Neuronal stem cell (in vitro differentiated cells): Measurements from ENCODE around the gene SYDE1.

Source experiments
- DNase-seq: peaks from one replicate; pipeline ENCODE4 v3.0.0-alpha.2; 2013; ENCODE audit warnings: low spot score
- H2AFZ ChIP-seq: one replicate; pipeline ENCODE4 v1.6.1; 2013; ENCODE audit warnings: mild to moderate bottlenecking, low read length, inconsistent platforms
- H2AK5ac ChIP-seq: 2 replicates; pipeline ENCODE4 v1.6.1; 2013; ENCODE audit warnings: low read depth, mild to moderate bottlenecking, inconsistent platforms, low read length, moderate library complexity, mixed read lengths
- H2BK120ac ChIP-seq: 2 replicates; pipeline ENCODE4 v1.6.1; 2013; ENCODE audit warnings: low read depth, mild to moderate bottlenecking, inconsistent platforms, low read length, moderate library complexity, mixed read lengths
- H2BK12ac ChIP-seq: one replicate; pipeline ENCODE4 v1.6.1; 2013; ENCODE audit warnings: low read length, inconsistent platforms
- H2BK15ac ChIP-seq: 2 replicates; pipeline ENCODE4 v1.6.1; 2013; ENCODE audit warnings: mild to moderate bottlenecking, low read length, inconsistent platforms, mixed read lengths
- H2BK5ac ChIP-seq: one replicate; pipeline ENCODE4 v1.6.1; 2013; ENCODE audit warnings: inconsistent platforms, mild to moderate bottlenecking, low read length, moderate library complexity
- H3K14ac ChIP-seq: one replicate; pipeline ENCODE4 v1.6.1; 2013; ENCODE audit warnings: low read length, inconsistent platforms
- H3K18ac ChIP-seq: 2 replicates; pipeline ENCODE4 v1.6.1; 2013; ENCODE audit warnings: low read length, inconsistent platforms
- H3K23ac ChIP-seq: 2 replicates; pipeline ENCODE4 v1.6.1; 2013; ENCODE audit warnings: low read depth, mild to moderate bottlenecking, mixed read lengths, low read length, inconsistent platforms; ENCODE audit not compliant: poor library complexity
- H3K27ac ChIP-seq: replicated peaks from 3 replicates; pipeline ENCODE4 v1.5.1; 2013; ENCODE audit warnings: low read length, inconsistent platforms
- H3K27me3 ChIP-seq, 3 experiments: 2 replicates each; pipeline ENCODE4 v1.6.1; 2013; ENCODE audit warnings: low read length in 3 of 3, mild to moderate bottlenecking in 2 of 3, inconsistent platforms in 1 of 3, low read depth in 1 of 3, mixed read lengths in 1 of 3, moderate library complexity in 1 of 3; ENCODE audit not compliant: control insufficient read depth in 3 of 3, insufficient read depth in 3 of 3
- H3K36me3 ChIP-seq, 2 donors: replicated peaks in 1 of 2; 2 replicates each; pipeline ENCODE4 v1.6.1; 2013; ENCODE audit warnings: low read length in 2 of 2; ENCODE audit not compliant: control insufficient read depth in 2 of 2, insufficient read depth in 2 of 2
- H3K4ac ChIP-seq: 2 replicates; pipeline ENCODE4 v1.6.1; 2013; ENCODE audit warnings: inconsistent platforms, mild to moderate bottlenecking, low read length, moderate library complexity
- H3K4me1 ChIP-seq, 2 donors: 1 replicate in 1 of 2; 2 replicates in 1 of 2; pipeline ENCODE4 v1.6.1; 2013; ENCODE audit warnings: low read length in 2 of 2, low read depth in 1 of 2; ENCODE audit not compliant: control insufficient read depth in 2 of 2, insufficient read depth in 1 of 2
- H3K4me2 ChIP-seq: one replicate; pipeline ENCODE4 v1.6.1; 2013; ENCODE audit warnings: mild to moderate bottlenecking, low read length, inconsistent platforms; ENCODE audit not compliant: insufficient read depth, poor library complexity, severe bottlenecking
- H3K4me3 ChIP-seq, 2 donors: 2 replicates each; pipeline ENCODE4 v1.5.1; 2013; ENCODE audit warnings: low read length in 2 of 2, mild to moderate bottlenecking in 2 of 2, inconsistent platforms in 1 of 2, moderate library complexity in 1 of 2
- H3K79me1 ChIP-seq: one replicate; pipeline ENCODE4 v1.6.1; 2013; ENCODE audit warnings: low read depth, mild to moderate bottlenecking, inconsistent platforms, low read length, moderate library complexity
- H3K9ac ChIP-seq: one replicate; pipeline ENCODE4 v1.6.1; 2013; ENCODE audit warnings: mild to moderate bottlenecking, low read depth, low read length, inconsistent platforms; ENCODE audit not compliant: poor library complexity
- H3K9me3 ChIP-seq, 2 donors: replicated peaks in 1 of 2; 2 replicates each; pipeline versions ENCODE3 to v1.6.1; 2013; ENCODE audit warnings: low read length in 2 of 2, mild to moderate bottlenecking in 2 of 2, inconsistent platforms in 1 of 2, low read depth in 1 of 2, mixed read lengths in 1 of 2, moderate library complexity in 1 of 2; ENCODE audit not compliant: control insufficient read depth in 2 of 2, insufficient read depth in 1 of 2
- H4K8ac ChIP-seq: one replicate; pipeline ENCODE4 v1.6.1; 2013; ENCODE audit warnings: low read depth, mild to moderate bottlenecking, inconsistent platforms, low read length, moderate library complexity
- H4K91ac ChIP-seq: one replicate; pipeline ENCODE4 v1.6.1; 2013; ENCODE audit warnings: low read length, low read depth, mild to moderate bottlenecking, inconsistent platforms; ENCODE audit not compliant: poor library complexity
- WGBS, 2 donors: extraction: QIAGEN DNeasy Blood & Tissue Kit; methylation state at CpG; one replicate each; pipeline ENCODE4 v1.1.7; 2013; ENCODE audit warnings: missing lambda C conversion rate in 2 of 2, mixed read lengths in 1 of 2; ENCODE audit not compliant: insufficient read length in 2 of 2, insufficient replicate concordance in 1 of 2; ENCODE audit errors: extremely low coverage in 2 of 2; 5-methylcytosine and 5-hydroxymethylcytosine counted together

SYDE1 gene

DNA sequence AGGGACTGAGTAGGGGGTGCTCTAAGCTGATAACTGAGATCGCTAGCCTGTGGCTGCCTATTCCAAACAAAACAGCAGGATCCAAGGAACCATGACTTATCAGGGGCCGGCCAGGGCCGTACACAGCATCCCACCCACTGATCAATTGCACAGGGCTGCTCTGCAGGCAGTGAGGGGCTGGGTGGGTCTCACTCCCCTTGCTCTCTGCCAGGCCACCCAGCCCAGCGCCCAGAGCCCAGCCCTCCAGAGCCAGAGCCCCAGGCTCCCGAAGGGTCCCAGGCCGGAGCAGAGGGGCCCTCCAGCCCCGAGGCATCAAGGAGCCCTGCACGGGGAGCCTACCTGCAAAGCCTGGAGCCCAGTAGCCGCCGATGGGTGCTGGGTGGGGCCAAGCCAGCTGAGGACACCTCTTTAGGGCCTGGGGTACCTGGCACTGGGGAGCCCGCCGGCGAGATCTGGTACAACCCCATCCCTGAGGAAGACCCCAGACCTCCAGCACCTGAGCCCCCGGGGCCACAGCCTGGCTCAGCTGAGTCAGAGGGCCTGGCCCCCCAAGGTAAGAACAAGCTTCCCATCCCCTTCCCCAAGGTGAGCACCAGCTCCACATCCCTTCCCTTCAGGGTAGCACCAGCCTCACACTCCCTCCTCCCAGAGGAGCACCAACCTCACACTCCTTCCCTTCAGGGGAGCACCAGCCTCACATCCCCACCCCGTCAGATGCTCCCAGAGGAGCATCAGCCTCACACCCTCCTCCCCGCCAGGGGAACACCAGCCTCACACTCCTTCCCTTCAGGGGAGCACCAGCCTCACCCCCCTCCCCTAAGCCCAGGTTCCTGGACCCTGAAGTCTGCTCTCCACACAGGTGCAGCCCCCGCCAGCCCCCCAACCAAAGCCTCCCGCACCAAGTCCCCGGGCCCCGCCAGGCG, 1.9 kb downstream of the SYDE1 start:
- Histone ChIP-seq H3K27ac (no peak overlapping the region), H2BK12ac (no peak overlapping the region), H3K9ac (no peak overlapping the region), H3K9me3 (peaks cover 9 to 14% of the 10 kb centered on the region in 2 donors), H3K4me3 (peak overlapping the region; percentile 84 to 88), H2BK5ac (peak overlapping the region; percentile 98), H3K4me2 (no peak overlapping the region), H3K4me1 (peaks cover 4 to 9% of the 10 kb centered on the region in 2 donors), H2BK120ac (no peak overlapping the region), H3K14ac (peak overlapping the region; percentile 41), H2BK15ac (no peak overlapping the region), H3K18ac (no peak overlapping the region), H3K4ac (no peak overlapping the region), H3K79me1 (peaks cover 12% of the 10 kb centered on the region), H3K36me3 (peaks cover 34 to 51% of the 10 kb centered on the region in 2 donors), H2AFZ (no peak overlapping the region), H3K23ac (peak overlapping the region; percentile 40), H4K91ac (no peak overlapping the region), H4K8ac (no peak overlapping the region), H2AK5ac (peak overlapping the region; percentile 54), H3K27me3 (no peaks in the 10 kb centered on the region)
- no CpG with 5 or more reads among the region's 21 CpGs for WGBS, 2 donors
- no peak for DNase-seq

DNA sequence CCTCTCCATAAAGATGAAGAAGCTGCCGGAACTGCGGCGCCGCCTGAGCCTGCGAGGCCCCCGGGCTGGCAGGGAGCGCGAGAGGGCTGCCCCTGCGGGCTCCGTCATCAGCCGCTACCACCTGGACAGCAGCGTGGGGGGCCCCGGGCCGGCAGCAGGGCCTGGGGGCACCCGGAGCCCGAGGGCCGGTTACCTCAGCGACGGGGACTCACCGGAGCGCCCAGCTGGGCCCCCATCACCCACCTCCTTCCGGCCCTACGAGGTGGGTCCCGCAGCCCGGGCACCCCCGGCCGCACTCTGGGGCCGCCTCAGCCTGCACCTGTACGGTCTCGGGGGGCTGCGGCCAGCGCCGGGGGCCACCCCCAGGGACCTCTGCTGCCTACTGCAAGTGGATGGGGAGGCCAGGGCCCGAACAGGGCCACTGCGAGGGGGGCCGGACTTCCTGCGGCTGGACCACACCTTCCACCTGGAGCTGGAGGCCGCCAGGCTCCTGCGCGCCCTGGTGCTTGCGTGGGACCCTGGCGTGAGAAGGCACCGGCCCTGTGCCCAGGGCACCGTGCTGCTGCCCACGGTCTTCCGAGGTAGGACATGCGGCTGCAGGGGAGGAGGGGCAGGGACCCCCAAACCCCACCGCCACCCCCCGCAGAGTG, 2.7 kb downstream of the SYDE1 start:
- Histone ChIP-seq H3K9ac (no peak overlapping the region), H3K4me3 (no peak overlapping the region), H4K91ac (no peak overlapping the region), H3K79me1 (peaks cover 12% of the 10 kb centered on the region), H3K4ac (no peak overlapping the region), H3K14ac (no peak overlapping the region), H3K23ac (no peak overlapping the region), H2AFZ (no peak overlapping the region), H3K27me3 (no peaks in the 10 kb centered on the region), H3K36me3 (peaks cover 40 to 58% of the 10 kb centered on the region in 2 donors), H3K4me2 (no peak overlapping the region), H3K9me3 (peaks cover 4 to 6% of the 10 kb centered on the region in 2 donors), H2BK12ac (no peak overlapping the region), H2BK15ac (no peak overlapping the region), H4K8ac (no peak overlapping the region), H3K27ac (no peak overlapping the region), H3K18ac (no peak overlapping the region), H2BK5ac (no peak overlapping the region), H2BK120ac (no peak overlapping the region), H3K4me1 (peaks cover 4 to 9% of the 10 kb centered on the region in 2 donors), H2AK5ac (no peak overlapping the region)
- DNase-seq = no peak
- no CpG with 5 or more reads among the region's 49 CpGs for WGBS, 2 donors

DNA sequence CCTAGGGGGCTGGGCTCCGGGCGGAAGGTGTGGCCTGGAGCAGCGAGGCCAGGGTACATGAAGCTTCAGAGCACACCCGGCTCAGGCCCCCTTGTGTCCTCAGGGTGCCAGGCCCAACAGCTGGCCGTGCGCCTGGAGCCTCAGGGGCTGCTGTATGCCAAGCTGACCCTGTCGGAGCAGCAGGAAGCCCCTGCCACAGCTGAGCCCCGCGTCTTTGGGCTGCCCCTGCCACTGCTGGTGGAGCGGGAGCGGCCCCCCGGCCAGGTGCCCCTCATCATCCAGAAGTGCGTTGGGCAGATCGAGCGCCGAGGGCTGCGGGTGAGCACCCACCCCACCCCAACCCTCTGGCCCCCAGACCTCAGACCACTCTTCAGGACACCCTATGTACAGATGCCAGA, 3.2 kb downstream of the SYDE1 start:
- WGBS, 2 donors = no CpG with 5 or more reads among the region's 17 CpGs
- peaks cover 44 to 64% of the 10 kb centered on the region in 2 donors for H3K36me3 ChIP-seq

DNA sequence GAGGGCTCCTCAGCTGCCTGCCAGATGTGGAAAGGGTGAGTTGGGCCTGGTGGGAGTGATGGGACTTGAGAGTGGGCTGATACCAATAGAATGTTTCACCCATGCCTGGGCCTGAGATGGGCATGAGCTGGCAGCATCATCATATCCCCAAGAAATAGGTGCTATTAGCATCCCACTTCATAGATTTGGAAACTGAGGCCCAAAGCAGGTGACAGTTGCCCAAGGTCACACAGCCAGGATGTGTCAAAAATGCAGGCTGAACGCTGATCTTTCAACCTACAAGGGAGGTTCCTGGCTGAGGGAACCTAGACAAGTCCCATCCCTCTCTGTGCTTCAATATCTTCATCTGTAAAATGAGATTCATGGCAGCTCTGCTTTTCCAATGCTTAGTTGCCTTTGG, 4.6 kb downstream of the SYDE1 start:
- H3K14ac ChIP-seq = no peak overlapping the region
- no peak overlapping the region for H3K18ac ChIP-seq
- H4K91ac ChIP-seq = no peak overlapping the region
- H2BK120ac ChIP-seq = no peak overlapping the region
- no peak overlapping the region for H2AK5ac ChIP-seq
- no peak overlapping the region for H2BK5ac ChIP-seq
- no peak for DNase-seq
- H4K8ac ChIP-seq = no peak overlapping the region
- peaks cover 55 to 77% of the 10 kb centered on the region in 2 donors for H3K36me3 ChIP-seq
- H3K4me3 ChIP-seq = no peak overlapping the region
- no peak overlapping the region for H3K27ac ChIP-seq
- H3K23ac ChIP-seq = no peak overlapping the region
- H3K4me1 ChIP-seq = peaks cover 4 to 9% of the 10 kb centered on the region in 2 donors
- H3K4me2 ChIP-seq = no peak overlapping the region
- no CpG with 5 or more reads among the region's 1 CpG for WGBS, 2 donors
- peaks cover 3 to 4% of the 10 kb centered on the region in 2 donors for H3K9me3 ChIP-seq
- no peak overlapping the region for H2AFZ ChIP-seq
- H2BK15ac ChIP-seq = no peak overlapping the region
- no peaks in the 10 kb centered on the region for H3K27me3 ChIP-seq
- no peak overlapping the region for H2BK12ac ChIP-seq
- H3K9ac ChIP-seq = peak overlapping the region; percentile 21
- peaks cover 14% of the 10 kb centered on the region for H3K79me1 ChIP-seq
- H3K4ac ChIP-seq = no peak overlapping the region

More for the DNA sequence above, 3.2 kb downstream of the SYDE1 start:
- Histone ChIP-seq H2BK120ac (no peak overlapping the region), H3K18ac (peak overlapping the region; percentile 17), H4K8ac (no peak overlapping the region), H3K23ac (no peak overlapping the region), H3K14ac (no peak overlapping the region), H2BK12ac (no peak overlapping the region), H3K4me3 (no peak overlapping the region), H3K27me3 (no peaks in the 10 kb centered on the region), H2AFZ (no peak overlapping the region), H3K4me2 (no peak overlapping the region), H3K9me3 (peaks cover 3 to 4% of the 10 kb centered on the region in 2 donors), H2BK5ac (no peak overlapping the region), H4K91ac (no peak overlapping the region), H2AK5ac (no peak overlapping the region), H3K79me1 (peaks cover 12% of the 10 kb centered on the region), H3K4me1 (peaks cover 4 to 9% of the 10 kb centered on the region in 2 donors), H3K9ac (no peak overlapping the region), H3K4ac (no peak overlapping the region), H2BK15ac (no peak overlapping the region), H3K27ac (no peak overlapping the region)
- no peak for DNase-seq
